Activated CD4-positive, alpha-beta T cell treated with anti-CD3 and anti-CD28 coated beads for 36 hours (primary cell): Measurements from ENCODE around the gene CFAP46. TPM values are rescaled to one million over a fixed set of nuclear protein-coding genes. Genes with fewer than 3 reads are reported as not detected.

ENCODE experiments used
- ATAC-seq: fragments of 200-7000 bp; cut with Tn5 transposase; one replicate; pipeline ENCODE4 v1.10.0; 2021; ENCODE audit warnings: mild to moderate bottlenecking, moderate library complexity
- CTCF ChIA-PET: fragments of 350-600 bp; sonication (Branson Sonifier 250); formaldehyde crosslinking; loops from one replicate; lab custom pipeline; 2021; ENCODE audit warnings: antibody characterized with exemption; lab: Charles Lee
- POLR2A ChIA-PET: fragments of 350-600 bp; sonication (Branson Sonifier 250); formaldehyde crosslinking; loops from one replicate; lab custom pipeline; 2021; ENCODE audit warnings: antibody characterized with exemption, inconsistent platforms; lab: Charles Lee
- DNase-seq: peaks from one replicate; pipeline ENCODE4 v3.0.0-alpha.2; 2020
- H3K27ac Mint-ChIP-seq: one replicate; pipeline ENCODE4 v1.8.0; 2021; ENCODE audit warnings: mixed read lengths
- H3K27me3 Mint-ChIP-seq: one replicate; pipeline ENCODE4 v1.8.0; 2021; ENCODE audit warnings: mixed read lengths
- H3K36me3 Mint-ChIP-seq: one replicate; pipeline ENCODE4 v1.8.0; 2021; ENCODE audit warnings: low read depth, mixed read lengths
- H3K4me1 Mint-ChIP-seq: one replicate; pipeline ENCODE4 v1.8.0; 2021; ENCODE audit warnings: mixed read lengths
- H3K4me3 Mint-ChIP-seq: one replicate; pipeline ENCODE4 v1.8.0; 2021; ENCODE audit warnings: mild to moderate bottlenecking, moderate library complexity, mixed read lengths
- H3K9me3 Mint-ChIP-seq: one replicate; pipeline ENCODE4 v1.8.0; 2021; ENCODE audit warnings: low read depth, mixed read lengths
- intact Hi-C, 2 experiments: fragments of 100-400 bp; cut with DNase I in 1 of 2; cut with micrococcal nuclease in 1 of 2; formaldehyde crosslinking; loops; one replicate each; pipeline versions ENCODE4 v1.14.2 to v1.15.1; 2022 to 2024; cut with DNase I, micrococcal nuclease
- total RNA-seq, 2 experiments: library from RNA; stranded (reverse); gene quantifications; one replicate each; pipeline ENCODE4 v1.2.3, GENCODE V29; 2021

The CFAP46 gene
- total RNA-seq, 2 experiments from 2014 or later, result 0.16 to 0.21 TPM

DNA sequence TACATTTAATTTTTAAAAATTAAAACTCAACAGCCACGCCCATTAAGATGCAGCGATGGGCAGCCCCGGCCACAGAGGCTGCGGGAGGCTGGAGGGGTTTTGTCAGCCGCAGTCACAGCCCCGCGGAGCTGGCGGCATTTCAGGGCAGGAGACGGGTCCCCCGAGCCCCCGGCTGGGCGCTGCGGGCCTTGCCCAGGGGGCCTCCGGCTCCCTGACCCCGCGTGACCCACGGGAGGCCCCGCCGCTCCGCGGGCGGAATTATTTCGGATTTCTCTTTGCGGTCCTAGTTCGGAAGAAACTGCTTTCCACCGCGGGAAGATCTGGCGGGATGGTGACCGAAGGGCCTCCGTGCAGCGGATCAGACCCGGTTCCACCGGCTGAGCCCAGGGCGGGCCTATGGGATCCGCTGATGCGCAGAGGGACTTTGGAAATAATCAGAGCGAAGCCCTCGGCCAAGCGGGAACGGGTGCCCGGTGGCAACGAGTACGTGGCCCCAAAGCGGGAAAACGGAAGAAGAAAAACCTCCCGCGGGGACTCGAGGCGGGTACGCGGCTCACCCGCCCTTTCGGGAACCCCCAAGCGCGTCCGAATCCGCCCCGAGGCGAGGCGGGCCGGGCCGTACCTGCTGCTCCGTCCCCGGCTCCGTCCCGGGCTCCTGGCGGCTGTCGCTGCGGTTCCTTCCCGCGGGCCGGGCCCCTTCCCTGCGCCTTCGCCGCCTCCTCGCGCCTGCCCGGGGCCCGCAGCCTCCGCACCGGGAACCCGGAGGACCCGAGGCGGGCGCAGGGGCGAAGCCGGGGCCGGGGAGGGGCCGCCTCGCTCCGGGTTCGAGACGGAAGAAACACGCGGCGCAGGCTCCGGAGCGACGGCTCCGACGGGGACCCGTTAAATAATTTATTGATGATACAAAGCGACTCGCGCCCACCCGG, 158.2 kb downstream of the CFAP46 start:
- no peak overlapping the region for H3K27ac Mint-ChIP-seq
- H3K36me3 Mint-ChIP-seq, result peaks cover 22% of the 10 kb centered on the region
- DNase-seq (no peak), ATAC-seq (no peak)
- H3K4me1 Mint-ChIP-seq, result no peaks in the 10 kb centered on the region
- H3K27me3 Mint-ChIP-seq, result peaks cover 9% of the 10 kb centered on the region
- intact Hi-C loops, result loop anchor here (10.0 kb wide), 2 partner anchors 129 to 451 kb away; partner anchors contain the start of genes UTF1 (in 1 of the 2) and VENTX (in 1 of the 2)
- no peak overlapping the region for H3K4me3 Mint-ChIP-seq
- ChIA-PET POLR2A (no interaction called here), CTCF (no interaction called here)
- H3K9me3 Mint-ChIP-seq, result no peaks in the 10 kb centered on the region

DNA sequence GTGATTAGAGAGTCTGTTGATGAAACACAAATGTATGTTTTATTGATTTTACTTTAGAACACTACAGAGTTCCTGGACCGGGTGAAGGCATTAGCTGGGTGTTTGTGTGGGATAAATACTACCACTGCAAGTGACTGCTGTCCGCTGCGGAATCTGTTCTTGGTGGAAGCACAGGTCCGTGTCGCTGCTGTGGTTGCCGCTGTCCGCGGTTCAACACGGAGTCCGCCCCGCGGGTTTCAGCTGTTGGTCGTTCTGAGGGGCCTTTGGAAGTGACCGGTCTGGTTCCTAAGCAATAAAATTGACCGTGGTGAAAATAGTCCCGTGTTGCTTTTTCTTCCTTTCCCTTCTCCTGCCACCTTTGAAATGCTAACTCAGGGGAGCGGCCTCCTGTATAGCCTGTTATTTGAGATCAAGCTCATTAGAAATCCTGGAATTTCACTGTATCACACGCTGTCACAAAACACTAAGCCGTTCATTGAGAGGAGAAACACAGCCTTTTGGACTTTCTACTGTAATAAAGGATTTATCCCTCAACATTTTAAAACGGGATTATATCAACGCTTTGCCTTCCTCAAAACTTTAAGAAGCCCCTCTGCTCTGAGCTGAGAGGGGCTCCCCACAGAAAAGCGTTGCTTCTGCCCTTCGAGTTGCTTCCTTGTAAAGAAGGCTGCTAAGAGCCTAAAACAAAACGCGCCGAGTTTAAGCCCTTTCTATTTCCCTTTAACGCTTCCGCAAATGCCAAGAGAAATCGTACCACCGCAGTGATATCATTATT, 159.0 kb downstream of the CFAP46 start:
- no peak for DNase-seq
- intact Hi-C loops, result loop anchor here (10.0 kb wide), 2 partner anchors 129 to 451 kb away; partner anchors contain the start of genes UTF1 (in 1 of the 2) and VENTX (in 1 of the 2)
- POLR2A ChIA-PET, result no interaction called here

DNA sequence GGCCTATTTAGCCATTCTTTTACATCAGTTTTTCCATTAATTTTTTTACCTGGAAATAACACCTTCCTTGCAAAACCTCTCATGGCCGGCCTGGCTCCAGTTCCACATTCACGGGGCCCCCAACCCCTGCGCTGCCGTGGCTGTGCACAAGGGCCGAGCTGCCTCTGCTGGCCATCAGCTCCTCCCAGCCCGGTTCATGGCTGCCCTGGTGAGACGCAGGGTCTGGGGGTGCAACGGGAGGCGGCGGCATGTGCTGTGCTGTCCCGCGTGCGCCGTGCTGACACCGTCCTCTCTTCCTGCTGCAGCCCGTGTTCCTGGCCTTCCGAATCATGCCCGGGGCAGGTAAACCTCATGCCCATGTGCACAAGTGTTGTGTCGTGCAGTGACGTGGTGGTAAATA, 160.8 kb downstream of the CFAP46 start:
- intact Hi-C loops, result loop anchor here (10.0 kb wide), 2 partner anchors 127 to 453 kb away; partner anchors contain the start of genes UTF1 (in 1 of the 2) and VENTX (in 1 of the 2)
- POLR2A ChIA-PET, result no interaction called here
- Mint-ChIP-seq H3K36me3 (peaks cover 25% of the 10 kb centered on the region), H3K27ac (no peak overlapping the region), H3K9me3 (no peaks in the 10 kb centered on the region), H3K27me3 (peaks cover 6% of the 10 kb centered on the region), H3K4me1 (no peaks in the 10 kb centered on the region), H3K4me3 (no peak overlapping the region)
- DNase-seq, result no peak
- CTCF ChIA-PET, result no interaction called here
- no peak for ATAC-seq

More for the DNA sequence above, 159.0 kb downstream of the CFAP46 start:
- Mint-ChIP-seq H3K4me3 (no peak overlapping the region), H3K27ac (no peak overlapping the region), H3K9me3 (no peaks in the 10 kb centered on the region), H3K36me3 (peaks cover 22% of the 10 kb centered on the region), H3K27me3 (peaks cover 6% of the 10 kb centered on the region), H3K4me1 (no peaks in the 10 kb centered on the region)
- ATAC-seq, result no peak
- CTCF ChIA-PET, result no interaction called here

DNA sequence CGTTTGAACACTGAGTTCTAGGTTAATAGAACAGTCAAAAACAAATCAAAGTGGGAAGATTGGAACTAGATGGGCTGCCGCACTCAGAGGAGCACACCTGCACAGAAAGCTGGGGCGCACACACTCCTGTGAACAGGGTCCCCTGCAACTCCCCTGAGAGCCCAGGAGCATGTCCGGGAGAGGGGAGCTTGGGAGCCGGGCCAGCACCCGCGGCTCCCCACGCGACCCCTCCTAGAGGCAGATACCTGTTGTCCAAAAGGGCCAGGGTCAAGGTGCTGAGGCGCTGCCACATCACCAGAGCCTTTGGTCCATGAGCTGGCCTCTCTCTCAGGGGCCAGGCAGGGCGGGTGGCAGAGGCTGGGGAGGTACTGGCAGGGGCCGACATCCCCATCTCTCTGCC, 162.0 kb downstream of the CFAP46 start:
- no peaks in the 10 kb centered on the region for H3K9me3 Mint-ChIP-seq
- peaks cover 6% of the 10 kb centered on the region for H3K27me3 Mint-ChIP-seq
- DNase-seq (no peak), ATAC-seq (no peak)
- H3K36me3 Mint-ChIP-seq, result peaks cover 25% of the 10 kb centered on the region
- no peak overlapping the region for H3K4me3 Mint-ChIP-seq
- ChIA-PET POLR2A (no interaction called here), CTCF (no interaction called here)
- intact Hi-C loops, result loop anchor here (10.0 kb wide), 2 partner anchors 126 to 454 kb away; partner anchors contain the start of genes UTF1 (in 1 of the 2) and VENTX (in 1 of the 2)
- H3K4me1 Mint-ChIP-seq, result no peaks in the 10 kb centered on the region
- no peak overlapping the region for H3K27ac Mint-ChIP-seq

DNA sequence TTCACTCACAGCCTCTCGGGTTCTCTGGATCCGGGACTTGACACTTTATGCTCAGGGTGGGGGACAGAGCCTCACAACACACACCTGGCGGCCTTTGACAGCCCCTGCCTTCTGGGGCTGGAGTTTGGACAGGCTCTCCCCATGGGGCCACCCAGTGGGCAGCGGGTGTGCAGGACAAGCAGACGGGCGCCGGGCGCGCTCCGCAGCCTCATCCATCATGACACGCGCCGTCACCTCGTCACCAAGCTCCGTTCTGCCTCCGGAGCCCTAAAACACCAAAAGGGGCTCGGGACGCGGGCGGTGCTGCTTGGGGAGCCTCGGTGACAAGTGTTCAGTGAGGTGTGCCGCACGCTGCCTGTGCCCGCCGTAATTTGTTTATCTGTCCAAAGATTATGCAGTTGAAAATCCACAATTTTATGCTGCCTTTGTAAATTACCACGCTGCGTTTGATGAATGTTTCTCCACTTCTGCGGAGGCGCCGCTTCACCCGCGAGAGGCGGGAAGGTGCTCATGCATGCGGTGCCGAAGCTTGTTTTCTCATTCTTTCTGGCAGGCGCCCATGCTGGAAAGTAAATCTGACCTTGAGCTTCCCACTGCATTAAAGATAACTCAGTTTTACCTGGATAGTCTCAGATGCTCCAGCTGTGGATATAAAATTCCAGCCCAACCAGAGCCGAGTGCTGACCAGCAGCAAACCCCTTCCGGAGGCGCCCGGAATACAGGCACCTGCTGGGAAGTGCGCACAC, 162.6 kb downstream of the CFAP46 start:
- ATAC-seq (no peak), DNase-seq (no peak)
- intact Hi-C loops, result loop anchor here (10.0 kb wide), 2 partner anchors 125 to 455 kb away; partner anchors contain the start of genes UTF1 (in 1 of the 2) and VENTX (in 1 of the 2)
- Mint-ChIP-seq H3K4me1 (no peaks in the 10 kb centered on the region), H3K9me3 (no peaks in the 10 kb centered on the region), H3K27ac (no peak overlapping the region), H3K27me3 (peaks cover 6% of the 10 kb centered on the region), H3K36me3 (peaks cover 25% of the 10 kb centered on the region), H3K4me3 (no peak overlapping the region)
- POLR2A ChIA-PET, result no interaction called here
- CTCF ChIA-PET, result no interaction called here

DNA sequence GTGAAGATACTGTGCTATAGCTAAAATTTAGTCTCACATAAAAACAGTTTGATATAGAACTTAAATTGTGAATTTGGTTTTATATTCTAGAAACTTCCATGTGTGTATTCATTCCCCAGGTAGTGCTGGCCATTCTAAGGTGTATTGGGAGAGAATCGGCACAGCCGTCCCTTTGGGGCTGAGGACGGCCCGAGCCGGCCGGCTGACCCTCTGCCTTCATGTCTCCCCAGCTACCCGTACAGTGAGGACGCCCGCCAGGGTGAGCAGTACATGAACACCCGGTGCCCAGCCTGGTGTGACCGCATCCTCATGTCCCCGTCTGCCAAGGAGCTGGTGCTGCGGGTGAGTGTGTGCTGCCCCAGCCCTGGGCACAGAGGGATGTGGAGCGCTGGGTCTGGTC, 164.9 kb downstream of the CFAP46 start:
- Mint-ChIP-seq H3K27ac (no peak overlapping the region), H3K4me3 (no peak overlapping the region), H3K9me3 (no peaks in the 10 kb centered on the region), H3K27me3 (no peaks in the 10 kb centered on the region), H3K4me1 (no peaks in the 10 kb centered on the region), H3K36me3 (peaks cover 25% of the 10 kb centered on the region)
- ChIA-PET CTCF (no interaction called here), POLR2A (no interaction called here)
- intact Hi-C loops, result no loop called here
- DNase-seq (no peak), ATAC-seq (no peak)

DNA sequence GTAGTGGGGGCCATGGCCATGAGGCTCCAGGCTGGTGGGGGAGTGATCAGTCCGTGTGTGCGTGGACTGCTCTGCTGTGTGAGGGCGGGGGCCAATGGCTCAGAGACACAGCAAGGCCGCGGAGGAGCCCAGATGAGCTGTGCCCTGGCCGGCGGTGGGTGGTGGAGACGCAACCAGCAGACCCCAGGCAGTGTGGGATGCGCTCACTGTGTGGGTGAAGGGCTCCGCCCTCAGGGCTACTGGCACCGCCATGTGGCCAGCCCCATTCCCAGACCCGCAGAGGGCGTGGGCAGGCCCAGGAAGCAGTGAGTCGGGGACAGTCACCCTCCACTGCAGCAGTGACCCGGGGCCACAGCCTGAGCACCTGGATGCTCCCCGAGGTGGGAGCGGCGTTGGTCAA, 165.5 kb downstream of the CFAP46 start:
- H3K4me3 Mint-ChIP-seq, result no peak overlapping the region
- CTCF ChIA-PET, result no interaction called here
- H3K4me1 Mint-ChIP-seq, result no peaks in the 10 kb centered on the region
- DNase-seq, result no peak
- H3K36me3 Mint-ChIP-seq, result peaks cover 20% of the 10 kb centered on the region
- H3K27ac Mint-ChIP-seq, result no peak overlapping the region
- no peaks in the 10 kb centered on the region for H3K9me3 Mint-ChIP-seq
- POLR2A ChIA-PET, result no interaction called here
- intact Hi-C loops, result no loop called here
- H3K27me3 Mint-ChIP-seq, result no peaks in the 10 kb centered on the region
- ATAC-seq, result no peak

DNA sequence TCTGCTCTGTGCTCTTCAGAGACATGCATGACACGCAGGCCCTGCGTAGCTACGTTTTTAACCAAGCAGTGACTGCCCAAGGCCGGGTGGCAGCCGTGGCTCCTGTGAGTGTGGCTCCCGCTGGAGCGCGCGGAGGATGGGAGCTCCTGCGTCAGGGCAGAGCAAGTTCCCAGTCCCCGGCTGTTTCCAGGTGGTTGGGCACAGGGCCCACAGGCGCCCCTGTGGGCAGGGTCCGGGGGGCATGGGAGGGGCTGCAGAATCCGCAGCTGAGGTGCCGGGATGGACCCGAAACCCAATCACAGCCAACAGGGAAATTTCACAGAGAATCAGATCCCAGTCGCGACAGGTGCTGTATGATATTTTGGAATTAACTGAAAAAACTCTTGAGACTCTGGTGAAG, 166.2 kb downstream of the CFAP46 start:
- no peaks in the 10 kb centered on the region for H3K27me3 Mint-ChIP-seq
- H3K9me3 Mint-ChIP-seq, result no peaks in the 10 kb centered on the region
- DNase-seq (no peak), ATAC-seq (no peak)
- H3K4me3 Mint-ChIP-seq, result no peak overlapping the region
- peaks cover 15% of the 10 kb centered on the region for H3K36me3 Mint-ChIP-seq
- POLR2A ChIA-PET, result no interaction called here
- CTCF ChIA-PET, result no interaction called here
- no peak overlapping the region for H3K27ac Mint-ChIP-seq
- H3K4me1 Mint-ChIP-seq, result no peaks in the 10 kb centered on the region
- intact Hi-C loops, result no loop called here

DNA sequence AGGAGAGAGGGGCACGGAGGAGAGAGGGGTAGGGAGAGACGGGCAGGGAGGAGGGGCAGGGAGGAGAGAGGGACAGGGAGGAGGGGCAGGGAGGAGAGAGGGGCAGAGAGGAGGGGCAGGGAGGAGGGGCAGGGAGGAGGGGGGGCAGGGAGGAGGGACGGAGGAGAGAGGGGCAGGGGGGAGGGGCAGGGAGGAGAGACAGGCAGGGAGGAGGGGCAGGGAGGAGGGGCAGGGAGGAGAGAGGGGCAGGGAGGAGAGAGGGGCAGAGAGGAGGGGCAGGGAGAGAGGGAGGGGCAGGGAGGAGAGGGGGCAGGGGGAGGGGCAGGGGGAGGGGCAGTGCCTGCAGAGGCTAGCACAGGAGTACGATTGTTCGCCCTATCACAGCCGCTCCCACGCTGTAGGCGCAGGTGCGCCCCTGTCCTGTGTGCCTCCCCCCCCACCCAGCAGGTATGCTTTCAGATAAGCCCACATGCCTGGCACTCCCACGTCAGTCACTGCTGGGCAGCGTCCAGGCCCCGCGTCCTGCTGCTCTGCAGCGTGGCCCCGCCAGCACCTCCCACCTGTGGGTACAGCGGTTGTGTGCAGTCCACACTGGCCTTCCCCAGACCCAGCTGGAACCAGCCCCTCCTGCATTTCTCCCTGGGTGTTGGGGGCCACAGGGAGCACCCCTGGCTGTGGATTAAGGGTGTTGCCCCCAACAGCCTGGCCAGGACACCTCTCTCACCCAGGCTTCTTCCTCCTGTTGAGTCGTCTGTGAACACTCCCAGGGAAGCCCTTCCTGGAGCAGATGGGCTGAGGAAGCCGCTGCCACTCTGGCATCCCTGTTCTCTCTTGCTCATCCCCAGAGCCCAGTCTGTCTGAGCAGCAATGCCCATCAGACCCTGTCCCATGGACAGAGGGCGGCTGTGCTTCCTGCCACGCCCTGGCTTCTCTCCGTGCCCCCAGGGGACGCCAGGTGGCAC, 167.2 kb downstream of the CFAP46 start:
- H3K4me3 Mint-ChIP-seq, result no peak overlapping the region
- DNase-seq (no peak), ATAC-seq (no peak)
- no peaks in the 10 kb centered on the region for H3K27me3 Mint-ChIP-seq
- CTCF ChIA-PET, result interaction anchor here (0.6 kb wide), 1 partner anchor 23 kb away, joined by 3 read pairs; no protein-coding TSS in a partner anchor
- POLR2A ChIA-PET, result no interaction called here
- no peaks in the 10 kb centered on the region for H3K4me1 Mint-ChIP-seq
- intact Hi-C loops, result no loop called here
- H3K36me3 Mint-ChIP-seq, result peaks cover 15% of the 10 kb centered on the region
- no peak overlapping the region for H3K27ac Mint-ChIP-seq
- H3K9me3 Mint-ChIP-seq, result no peaks in the 10 kb centered on the region

DNA sequence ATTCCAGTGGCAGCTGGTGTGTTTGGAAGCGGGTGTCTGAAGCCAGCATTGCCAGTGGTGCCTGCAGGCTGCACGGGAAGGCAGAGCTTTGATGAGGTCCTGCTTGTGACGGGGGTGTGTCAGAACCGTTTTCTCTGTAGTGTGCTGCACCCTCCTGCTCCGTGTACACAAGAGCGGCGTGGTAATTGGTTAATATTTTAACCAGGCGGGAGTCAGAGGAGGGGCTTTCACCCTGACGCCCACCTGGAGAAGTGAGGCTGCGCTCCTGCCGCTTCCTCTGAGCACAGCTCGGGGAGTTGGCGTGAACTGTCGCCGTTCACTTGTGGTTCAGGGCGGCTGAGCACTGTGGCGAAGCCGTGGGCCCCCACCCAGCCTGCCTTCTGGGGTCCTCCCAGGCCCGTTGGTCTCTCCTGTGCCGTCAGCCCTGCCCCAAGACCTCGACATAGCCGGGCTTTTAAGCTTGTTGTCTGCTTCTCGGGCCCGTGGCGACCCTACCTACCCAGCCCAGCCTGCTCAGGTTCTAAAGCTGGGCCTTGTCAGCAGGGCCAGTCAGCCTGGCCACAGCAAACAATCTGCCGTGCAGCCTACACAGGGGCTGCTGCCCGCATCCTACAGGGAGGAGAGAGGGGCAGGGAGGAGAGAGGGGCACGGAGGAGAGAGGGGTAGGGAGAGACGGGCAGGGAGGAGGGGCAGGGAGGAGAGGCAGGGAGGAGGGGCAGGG, 168.0 kb downstream of the CFAP46 start:
- intact Hi-C loops, result no loop called here

More for the DNA sequence above, 168.0 kb downstream of the CFAP46 start:
- DNase-seq, result no peak
- ATAC-seq, result no peak
- H3K4me1 Mint-ChIP-seq, result no peaks in the 10 kb centered on the region
- no peak overlapping the region for H3K4me3 Mint-ChIP-seq
- no peaks in the 10 kb centered on the region for H3K27me3 Mint-ChIP-seq
- no peak overlapping the region for H3K27ac Mint-ChIP-seq
- ChIA-PET POLR2A (no interaction called here), CTCF (interaction anchor here (0.6 kb wide), 1 partner anchor 24 kb away, joined by 3 read pairs; no protein-coding TSS in a partner anchor)
- H3K9me3 Mint-ChIP-seq, result no peaks in the 10 kb centered on the region
- H3K36me3 Mint-ChIP-seq, result peaks cover 11% of the 10 kb centered on the region
